Stimulated activated CD4-positive, alpha-beta T cell treated with anti-CD3 and anti-CD28 coated beads, Interleukin-1b, Interleukin-23, amount 100 ng/mL, for 24 hours (primary cell): Measurements from ENCODE around the gene PIPOX.

Source experiments
- DNase-seq, 4 experiments: peaks; one replicate each; pipeline ENCODE4 v3.0.0-alpha.2; 2020; ENCODE audit warnings: low read depth in 4 of 4, low spot score in 1 of 4

PIPOX gene

DNA sequence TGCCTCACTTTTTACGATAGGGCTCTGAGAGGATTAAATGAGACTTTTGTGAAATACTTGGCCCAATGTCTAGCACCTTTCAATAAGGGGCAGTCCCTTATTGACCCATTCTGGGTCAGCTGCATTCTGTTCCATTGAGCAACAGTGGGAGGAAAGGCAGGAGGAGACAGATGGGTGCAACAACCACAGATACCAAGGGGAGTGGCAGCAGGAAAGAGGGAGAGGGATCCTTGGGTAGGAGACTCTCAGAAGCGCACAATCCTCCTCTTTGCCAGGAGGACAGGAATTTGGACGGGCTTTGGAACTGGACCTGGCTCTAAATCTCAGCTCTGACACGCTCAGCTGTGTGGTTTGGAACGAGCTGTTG lies 3.5 kb downstream of the PIPOX start:
- no peak for DNase-seq

DNA sequence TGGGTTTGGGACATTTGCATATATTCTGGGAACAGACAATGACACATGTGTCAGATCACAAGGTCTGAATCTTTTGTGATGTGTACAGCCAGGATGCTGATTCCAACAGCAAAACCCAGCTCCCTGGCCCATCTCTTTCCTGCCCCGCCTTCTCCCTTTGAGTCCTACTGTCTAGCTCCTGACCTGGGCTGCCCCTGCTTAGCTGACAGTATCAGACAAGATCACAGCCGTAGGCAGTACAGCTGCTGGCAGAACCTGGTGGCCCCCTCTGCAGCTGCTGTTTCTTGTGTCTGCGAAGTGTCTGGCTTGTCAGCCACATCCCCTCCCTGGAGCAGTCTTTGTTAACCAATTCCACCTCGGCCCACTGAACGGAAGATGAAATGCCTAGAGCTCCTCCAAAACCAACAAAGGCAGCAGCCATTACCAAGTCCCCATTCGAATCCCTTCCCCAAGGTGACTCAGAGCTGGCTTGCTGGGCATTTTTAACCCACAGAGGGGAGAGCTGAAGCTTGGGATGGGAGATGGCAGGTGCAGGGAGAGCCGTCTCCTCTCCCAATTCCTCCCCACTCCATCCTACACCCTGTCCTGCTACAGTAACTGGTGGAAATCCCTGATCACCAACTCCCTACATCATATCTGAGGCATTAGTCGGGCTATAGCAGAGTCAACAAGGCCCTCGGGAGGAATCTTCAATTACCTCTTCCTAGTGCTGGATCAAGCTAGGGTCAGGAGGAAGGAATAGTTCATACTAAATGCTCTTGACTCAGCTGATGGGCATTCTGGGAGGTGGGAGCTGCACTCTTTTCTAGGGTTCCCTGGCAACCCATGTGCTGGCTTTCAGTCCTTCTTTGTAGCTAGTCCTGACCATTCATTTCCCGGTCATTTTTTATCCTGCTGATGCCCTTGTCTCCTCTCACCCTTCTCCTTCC lies 5.8 kb downstream of the PIPOX start:
- DNase-seq = no peak

DNA sequence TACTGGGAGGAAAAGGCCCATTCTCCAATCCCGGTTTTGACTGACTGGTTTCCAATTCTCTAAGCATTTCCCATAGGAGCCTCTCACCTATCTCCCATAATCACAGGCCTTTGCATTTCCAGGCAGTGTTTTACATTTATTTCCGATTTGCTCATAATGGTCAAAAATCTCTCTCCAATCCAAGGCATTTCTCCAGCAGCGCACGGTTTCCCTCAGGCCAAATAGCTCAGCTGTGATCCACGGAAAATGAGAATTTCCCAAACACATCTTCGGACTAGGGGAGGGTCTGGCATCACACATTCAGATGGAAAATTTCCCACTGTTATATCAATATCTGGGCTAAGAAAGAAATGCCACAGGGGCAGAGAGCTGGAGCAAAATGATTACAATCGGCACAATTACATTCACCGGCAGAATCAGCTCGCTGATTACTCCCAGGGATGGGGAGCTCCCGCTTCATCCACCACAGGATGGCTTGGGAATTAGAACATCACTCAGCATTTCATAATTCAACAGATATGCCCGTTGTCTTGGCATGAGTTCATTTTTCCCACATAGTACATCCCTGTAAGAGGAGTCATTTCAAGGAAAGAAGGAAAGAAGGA lies 6.7 kb downstream of the PIPOX start:
- DNase-seq = no peak

DNA sequence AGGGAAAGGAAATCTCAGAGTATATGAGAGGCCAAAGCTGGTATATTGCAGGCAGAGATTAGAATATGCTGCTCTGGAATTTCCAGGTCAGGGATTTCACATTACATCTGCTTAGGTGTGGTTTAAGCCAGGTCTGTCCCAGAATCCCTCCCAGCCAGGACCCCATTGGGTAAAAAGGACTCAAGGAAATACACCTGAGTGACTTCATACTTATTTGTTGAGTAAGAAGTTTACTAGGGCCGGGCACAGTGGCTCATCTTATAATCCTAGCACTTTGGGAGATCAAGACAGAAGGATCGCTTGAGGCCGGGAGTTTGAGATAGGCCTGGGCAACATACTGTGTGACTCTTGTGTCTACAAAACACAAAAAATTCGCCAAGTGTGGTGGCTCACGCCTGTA lies 7.2 kb downstream of the PIPOX start:
- DNase-seq = no peak

DNA sequence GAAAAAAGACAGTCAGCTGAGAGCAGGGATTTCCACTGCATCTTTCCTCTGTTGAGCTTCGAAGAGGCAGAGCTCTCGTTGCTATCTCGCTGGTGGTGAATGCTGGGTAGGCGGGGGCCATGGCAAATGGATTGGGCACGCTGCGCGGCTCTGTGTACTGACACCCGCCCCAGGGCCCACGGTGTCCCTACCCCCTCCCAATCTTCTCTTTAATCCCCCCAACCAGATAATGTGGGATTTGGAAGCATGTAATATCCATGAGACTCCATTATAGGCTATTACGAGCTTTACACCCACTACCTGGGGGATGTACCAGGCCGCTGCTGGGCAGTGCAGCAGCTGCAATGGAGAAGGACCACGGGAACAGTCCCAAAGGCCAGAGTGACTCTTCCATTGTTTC lies 8.3 kb downstream of the PIPOX start:
- DNase-seq = no peak

DNA sequence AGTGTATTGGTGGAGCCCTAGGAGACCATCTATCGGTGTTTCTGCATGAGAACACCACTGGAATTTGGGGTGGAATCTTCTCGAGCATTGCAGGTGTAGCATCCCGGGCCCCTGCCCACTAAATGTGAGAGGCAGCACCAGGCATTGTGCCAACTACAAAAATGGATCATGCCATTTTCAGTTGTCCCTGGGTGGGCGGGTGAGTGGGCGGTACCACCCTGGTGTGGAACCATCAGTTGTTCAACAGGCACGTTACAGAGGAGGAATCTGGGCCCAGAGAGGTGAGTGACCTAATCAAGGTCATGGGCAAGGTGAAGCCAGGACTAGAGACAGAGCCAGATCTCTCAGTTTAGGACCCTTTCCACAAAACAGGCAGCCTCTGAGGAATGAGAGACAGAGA lies 8.8 kb downstream of the PIPOX start:
- no peak for DNase-seq

DNA sequence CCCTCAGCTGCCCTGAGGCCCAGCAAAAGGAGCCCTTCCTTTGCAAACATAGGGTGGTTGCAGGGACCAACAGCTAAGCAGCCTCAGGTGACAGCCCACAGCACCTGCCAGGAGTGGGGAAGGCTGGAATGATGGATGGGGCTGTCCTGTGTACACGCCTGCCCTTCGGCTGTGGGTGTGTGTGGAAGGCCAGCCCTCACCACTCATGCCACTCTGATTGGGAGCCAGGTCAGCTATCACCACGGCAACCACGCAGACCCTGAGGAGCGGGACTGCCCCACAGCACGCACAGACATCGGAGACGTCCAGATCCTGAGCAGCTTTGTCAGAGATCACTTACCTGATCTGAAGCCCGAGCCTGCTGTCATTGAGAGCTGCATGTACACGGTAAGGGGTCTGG lies 11.9 kb downstream of the PIPOX start:
- DNase-seq = no peak

DNA sequence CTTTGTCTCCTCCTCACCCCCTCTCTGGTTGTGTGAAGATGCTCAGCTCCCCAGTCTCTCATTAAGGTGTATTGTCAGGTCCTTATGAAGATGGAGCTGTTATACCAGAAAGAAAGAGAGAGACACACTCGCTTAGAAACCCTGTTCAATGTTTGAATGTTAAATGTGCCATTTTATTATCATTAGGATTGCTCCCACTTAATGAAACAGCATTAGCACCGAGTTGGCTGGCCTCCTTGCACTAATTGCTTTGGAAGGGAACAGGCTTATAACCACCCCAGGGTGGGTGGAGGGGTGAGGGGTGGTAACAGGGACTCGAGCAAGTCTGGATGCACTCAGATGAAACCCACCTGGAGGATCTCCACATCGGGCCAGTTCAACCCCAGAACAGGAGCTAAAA lies 14.4 kb downstream of the PIPOX start:
- no peak for DNase-seq

DNA sequence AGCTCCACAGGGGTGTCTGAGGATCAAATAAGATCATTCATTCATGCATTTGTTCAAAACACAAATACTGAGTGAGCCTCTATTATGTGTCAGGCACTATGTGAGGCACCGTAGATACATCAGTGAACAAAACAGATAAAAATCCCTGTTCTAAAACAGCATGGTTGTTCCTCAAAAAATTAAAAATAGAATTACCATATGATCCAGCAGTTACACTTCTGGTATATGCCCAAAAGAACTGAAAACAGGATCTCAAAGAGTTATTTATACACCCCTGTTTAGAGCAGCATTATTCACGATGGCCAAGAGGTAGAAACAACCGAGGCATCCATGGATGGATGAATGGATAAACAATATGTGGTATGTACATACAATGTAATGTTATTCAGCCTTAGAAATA lies 15.4 kb downstream of the PIPOX start:
- DNase-seq = no peak

DNA sequence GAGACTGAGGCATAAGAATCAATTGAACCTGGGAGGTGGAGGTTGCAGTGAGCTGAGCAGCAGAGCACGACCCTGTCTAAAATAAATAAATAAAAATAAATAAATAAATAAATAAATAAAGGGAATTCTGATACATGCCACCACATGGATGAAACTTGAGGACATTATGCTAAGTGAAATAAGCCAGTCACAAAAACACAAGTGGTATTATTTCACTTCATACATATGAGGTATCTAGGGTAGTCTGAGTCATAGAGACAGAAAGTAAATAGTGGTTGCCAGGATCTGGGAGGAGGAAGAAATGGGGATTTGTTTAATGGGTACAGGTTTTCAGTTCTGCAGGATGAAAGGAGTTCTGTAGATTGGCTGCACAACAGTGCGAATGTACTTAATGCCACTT lies 16.3 kb downstream of the PIPOX start:
- DNase-seq = no peak

DNA sequence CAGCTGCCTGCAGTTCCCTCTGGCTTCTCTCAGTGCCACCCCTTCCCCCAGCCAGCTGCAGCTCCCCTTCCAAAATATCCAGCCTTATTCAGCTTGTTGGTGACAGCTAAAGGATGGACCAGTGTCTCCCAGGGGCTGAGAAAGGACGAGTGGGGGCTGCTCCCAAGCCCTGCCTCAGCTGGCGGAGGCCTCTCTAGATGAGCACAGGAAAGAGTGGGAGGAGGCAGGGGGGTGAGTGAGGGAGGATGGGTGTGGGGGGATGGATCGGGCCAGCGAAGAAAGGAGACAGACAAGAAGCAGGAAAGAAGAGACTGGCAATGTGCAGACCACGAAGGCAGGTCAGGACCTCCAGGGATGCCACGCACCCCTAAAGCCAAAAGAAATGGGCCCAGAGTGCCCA lies 17.5 kb downstream of the PIPOX start:
- DNase-seq = no peak

DNA sequence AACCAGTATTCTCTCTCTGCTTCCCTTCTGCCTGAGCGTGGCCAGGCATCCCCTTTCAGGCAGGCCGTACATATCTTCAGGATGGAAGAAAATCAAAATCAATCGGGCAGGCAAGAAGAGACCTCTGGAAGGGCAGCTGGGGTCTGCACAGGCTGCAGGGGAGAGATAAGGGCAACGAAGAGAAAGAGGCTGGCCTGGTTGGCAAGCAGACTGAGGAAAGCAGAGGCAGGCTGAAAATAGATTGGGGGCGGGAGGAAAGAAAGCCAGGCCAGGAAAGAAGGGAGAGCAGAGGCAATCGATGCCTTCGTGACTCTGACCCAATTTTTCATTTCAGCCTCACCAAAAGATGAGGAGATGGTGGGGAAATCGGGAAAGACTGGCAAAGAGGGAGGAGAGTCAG lies 18.1 kb downstream of the PIPOX start:
- DNase-seq = no peak

DNA sequence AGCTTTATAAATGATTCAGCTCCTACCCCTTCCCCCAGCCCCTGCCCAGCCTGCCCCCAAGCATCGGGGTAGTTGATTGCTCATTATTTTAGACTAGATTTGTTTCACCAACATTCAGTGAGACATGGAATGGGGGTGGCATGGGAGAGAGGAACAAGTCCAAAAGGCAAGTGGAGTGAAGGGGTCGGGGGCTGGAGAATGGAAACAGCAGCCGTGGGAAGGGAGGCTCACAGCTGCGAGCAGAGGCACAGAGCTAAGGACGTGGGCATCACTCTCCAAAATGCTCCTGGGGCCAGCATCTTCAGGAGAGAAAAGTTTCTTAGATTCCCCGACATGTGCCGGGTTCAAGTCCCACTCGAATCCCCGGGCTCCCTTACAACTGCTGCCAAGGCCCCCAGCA lies 19.3 kb downstream of the PIPOX start:
- DNase-seq = no peak

DNA sequence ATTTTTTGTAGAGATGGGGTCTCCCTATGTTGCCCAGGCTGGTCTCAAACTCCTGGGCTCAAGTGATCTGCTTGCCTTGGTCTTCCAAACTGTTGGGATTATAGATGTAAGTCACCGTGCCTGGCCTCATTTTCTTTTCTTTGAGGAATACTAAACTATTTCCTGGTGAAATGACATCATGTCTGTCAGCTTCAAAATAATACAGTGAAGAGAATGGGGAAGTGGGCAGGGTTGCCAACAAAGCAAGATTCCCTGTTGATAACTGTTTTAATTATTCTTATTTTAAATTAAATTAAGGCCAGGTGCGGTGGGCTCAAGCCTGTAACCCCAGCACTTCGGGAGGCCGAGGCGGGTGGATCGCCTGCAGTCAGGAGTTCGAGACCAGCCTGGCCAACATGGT lies 21.1 kb downstream of the PIPOX start:
- DNase-seq = no peak

DNA sequence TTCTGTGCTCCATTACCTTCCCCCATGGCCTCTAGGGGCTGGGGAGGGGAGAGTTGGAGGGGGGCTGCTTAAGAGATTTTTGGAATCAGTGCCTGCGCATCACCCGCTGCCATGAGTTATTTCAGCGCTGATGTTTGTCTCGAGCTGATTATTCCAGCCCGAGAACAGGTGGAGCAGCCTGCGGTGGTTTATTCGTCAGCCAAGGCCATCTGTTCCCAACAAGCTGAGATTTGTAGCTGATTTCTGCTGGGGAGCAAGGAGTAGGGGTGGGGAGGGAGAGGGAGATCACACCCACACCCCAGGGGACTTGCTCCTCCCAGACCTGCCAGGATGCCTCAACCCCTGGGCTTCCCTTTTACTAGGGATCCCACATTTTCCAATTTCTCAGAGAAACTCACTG lies 23.1 kb downstream of the PIPOX start:
- no peak for DNase-seq

DNA sequence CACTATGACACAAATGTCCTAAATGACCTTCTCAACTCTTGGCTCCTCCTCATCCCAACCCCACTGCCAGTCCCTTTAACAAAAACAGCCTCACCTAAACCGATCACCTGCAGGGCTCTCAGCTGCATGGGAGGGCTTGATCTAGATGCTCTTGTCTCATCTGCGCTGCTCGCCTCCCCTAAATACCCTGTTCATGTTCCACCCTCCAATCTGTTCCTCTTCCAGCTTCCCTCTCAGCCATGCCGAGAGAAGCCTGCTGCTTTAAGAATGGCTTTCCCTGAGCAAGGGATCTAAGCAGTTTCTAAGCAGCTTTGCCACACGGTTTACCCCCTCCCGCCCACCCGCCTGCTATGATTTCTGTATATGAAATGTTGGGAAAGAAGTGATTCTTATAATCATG lies 23.7 kb downstream of the PIPOX start:
- DNase-seq = no peak

DNA sequence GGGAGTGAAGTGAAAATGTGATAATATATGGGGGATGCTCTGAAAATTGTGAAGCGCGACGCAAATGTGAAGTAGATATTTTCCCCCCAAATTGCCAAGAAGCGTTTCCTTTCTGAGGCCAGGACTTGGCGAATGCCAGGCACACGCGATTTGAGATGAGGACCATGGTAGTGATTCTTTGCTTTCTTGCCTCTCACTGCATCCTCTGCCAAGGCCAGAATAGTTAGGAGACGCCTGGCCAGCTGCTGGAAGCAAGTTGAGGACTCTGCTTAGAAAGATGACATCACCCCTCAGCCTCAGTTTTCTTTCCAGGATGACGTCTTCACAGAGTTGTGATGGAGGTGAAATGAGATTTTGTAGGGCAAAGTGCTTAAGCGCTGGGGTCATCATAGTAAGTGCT lies 25.9 kb downstream of the PIPOX start:
- DNase-seq = no peak

DNA sequence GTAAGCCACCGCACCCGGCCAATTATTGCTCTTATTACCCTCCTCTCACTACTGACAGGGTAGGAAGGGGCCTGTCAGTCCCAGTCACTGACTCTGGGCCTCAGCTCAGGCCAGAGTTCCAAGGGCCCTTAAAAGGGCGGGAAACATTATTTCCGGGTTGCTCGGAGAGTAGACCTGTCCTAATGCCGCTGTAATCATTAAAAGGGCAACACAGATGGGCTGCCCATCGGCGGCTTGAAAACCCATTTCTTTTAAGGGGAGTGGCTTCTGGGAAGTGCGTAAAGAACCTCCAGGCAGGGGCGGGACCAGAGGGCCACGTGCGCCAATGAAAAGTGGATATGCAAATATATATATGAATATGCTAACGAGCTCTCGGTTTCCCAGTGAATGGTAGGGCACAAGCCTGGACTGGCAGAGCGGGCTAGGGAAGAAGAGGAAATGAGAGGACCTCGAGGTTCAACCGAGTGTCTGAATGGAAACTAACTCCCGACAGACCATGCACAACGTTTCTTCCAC lies 26.6 kb downstream of the PIPOX start:
- DNase-seq = no peak

DNA sequence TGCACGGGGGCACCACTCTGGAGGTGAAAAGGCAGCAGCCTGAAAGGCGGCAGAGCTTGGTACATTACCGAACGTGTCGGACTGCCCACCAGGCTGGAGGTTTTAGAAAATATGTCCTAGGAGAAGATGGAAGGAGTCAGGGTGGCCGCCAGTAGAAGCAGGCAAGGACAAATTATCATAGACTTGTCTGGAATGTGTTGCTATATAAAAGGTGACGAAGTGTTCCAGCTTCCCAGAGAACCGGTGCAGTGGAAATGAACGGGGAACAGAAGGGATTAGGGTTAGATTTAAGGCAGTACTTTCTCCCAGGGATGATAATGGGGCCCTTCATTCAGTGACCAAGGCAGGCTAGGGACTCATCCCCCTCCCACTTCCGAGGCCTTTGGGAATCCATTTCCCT lies 27.4 kb downstream of the PIPOX start:
- DNase-seq = no peak

DNA sequence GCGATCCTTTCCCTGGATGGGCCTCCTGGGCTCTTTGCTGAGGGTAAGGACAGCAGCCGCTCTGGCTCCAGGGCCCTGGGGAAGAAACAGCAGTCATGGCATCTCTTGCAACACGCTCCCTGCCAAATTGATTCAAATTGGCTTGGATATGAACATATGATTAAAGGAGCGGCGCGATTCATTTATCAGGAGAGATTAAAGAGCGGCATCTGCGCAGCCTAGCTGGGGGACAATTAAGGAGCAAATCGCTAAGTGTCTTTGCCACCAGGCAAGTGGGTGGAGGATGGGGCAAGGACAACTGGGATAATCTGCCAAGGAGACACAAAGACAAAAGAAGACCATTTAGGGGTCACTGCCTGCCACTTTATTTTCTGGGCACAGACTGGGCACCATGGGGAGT lies 27.8 kb downstream of the PIPOX start:
- no peak for DNase-seq

DNA sequence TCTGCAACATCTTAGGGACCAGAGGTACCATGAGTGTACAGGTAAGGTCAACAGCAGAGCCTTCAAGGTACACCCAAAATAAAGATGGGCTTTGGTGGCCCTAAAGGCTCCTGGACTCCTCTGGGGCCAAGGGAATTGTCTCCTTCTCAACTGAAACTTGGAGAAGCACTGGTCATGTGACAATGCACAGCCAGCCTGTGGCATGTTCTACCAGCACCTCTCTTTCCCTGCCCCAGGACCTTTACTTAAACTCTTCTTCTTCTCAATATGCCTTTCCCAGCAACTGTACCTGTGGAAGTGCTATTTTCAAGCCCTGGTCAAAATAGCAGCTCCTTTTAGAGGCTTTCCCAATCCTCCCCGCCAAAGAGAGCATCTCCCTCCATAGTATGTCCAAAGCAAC lies 28.4 kb downstream of the PIPOX start:
- no peak for DNase-seq

DNA sequence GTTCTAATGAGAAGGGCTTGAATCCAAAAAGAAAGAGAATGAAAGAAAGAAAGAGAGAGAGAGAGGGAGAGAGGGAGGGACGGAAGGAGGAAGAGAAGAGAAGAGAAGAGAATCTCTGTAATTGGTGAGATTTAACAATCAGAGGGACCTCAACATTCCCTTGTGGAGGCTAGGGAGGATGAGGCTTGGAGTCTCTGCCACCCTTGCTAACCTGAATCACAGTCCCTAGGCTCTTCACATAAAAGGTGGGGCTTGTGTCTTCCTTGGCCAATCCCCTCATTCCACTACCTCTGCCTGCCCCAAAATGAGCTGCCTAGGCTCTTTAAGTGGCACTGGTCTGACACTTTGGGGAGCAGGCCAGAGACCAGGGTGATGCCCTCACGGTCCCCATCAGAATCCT lies 30.1 kb downstream of the PIPOX start:
- no peak for DNase-seq

DNA sequence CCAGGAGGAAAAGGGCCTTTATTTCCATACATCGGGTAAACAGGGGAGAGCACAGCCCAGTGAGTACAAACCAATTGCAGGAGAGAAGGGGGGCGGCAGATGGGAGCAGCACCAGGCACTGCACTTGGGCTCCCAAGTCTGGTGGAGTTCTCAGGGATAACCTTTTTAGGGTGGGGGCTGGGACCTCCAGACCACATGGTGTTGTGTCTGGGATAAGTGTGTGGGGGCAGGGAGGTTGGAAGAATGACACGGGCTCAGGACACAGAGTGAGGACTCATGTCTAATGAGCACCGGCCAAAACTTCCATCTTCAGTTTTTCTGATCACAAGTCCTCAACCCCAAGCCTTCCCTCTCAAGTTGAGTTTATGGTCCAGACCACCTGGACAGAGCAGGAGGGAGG lies 30.6 kb downstream of the PIPOX start:
- DNase-seq = no peak
